H9 (cell line): ENCODE data around the gene ECSIT. TPM values are rescaled to one million over a fixed set of nuclear protein-coding genes. Genes with fewer than 3 reads are reported as not detected.

Experiments used
- DNase-seq: peaks from one replicate; pipeline ENCODE4 v3.0.0-alpha.2; 2017
- H2AFZ ChIP-seq: one replicate; pipeline ENCODE4 v1.6.1; 2013; ENCODE audit warnings: mild to moderate bottlenecking, low read length, control low read depth, moderate library complexity
- H2AK5ac ChIP-seq: 2 replicates; pipeline ENCODE4 v1.6.1; 2013; ENCODE audit warnings: low read length, control low read depth, mixed read lengths; ENCODE audit not compliant: insufficient read length
- H2BK120ac ChIP-seq: one replicate; pipeline ENCODE4 v1.6.1; 2013; ENCODE audit warnings: low read depth, mild to moderate bottlenecking, low read length, control low read depth, inconsistent platforms; ENCODE audit not compliant: poor library complexity, severe bottlenecking
- H2BK12ac ChIP-seq: 2 replicates; pipeline ENCODE4 v1.6.1; 2013; ENCODE audit warnings: low read length, control low read depth, mixed read lengths, low read depth; ENCODE audit not compliant: insufficient read length
- H2BK15ac ChIP-seq: 2 replicates; pipeline ENCODE4 v1.6.1; 2013; ENCODE audit warnings: low read depth, low read length, control low read depth
- H2BK20ac ChIP-seq: one replicate; pipeline ENCODE4 v1.6.1; 2013; ENCODE audit warnings: low read depth, mild to moderate bottlenecking, low read length, control low read depth, inconsistent platforms; ENCODE audit not compliant: poor library complexity, severe bottlenecking
- H2BK5ac ChIP-seq: 2 replicates; pipeline ENCODE4 v1.6.1; 2013; ENCODE audit warnings: low read length, control low read depth, mixed read lengths; ENCODE audit not compliant: insufficient read length
- H3K14ac ChIP-seq: 2 replicates; pipeline ENCODE4 v1.6.1; 2013; ENCODE audit warnings: low read length, control low read depth; ENCODE audit not compliant: insufficient read depth
- H3K18ac ChIP-seq: 2 replicates; pipeline ENCODE4 v1.6.1; 2013; ENCODE audit warnings: low read depth, mild to moderate bottlenecking, mixed read lengths, low read length, control low read depth; ENCODE audit not compliant: insufficient read length
- H3K23ac ChIP-seq: 2 replicates; pipeline ENCODE4 v1.6.1; 2013; ENCODE audit warnings: low read length, control low read depth, mixed read lengths, low read depth; ENCODE audit not compliant: insufficient read length
- H3K23me2 ChIP-seq: 2 replicates; pipeline ENCODE4 v1.6.1; 2013; ENCODE audit warnings: low read depth, mild to moderate bottlenecking, mixed read lengths, low read length, control low read depth; ENCODE audit not compliant: insufficient read length, poor library complexity, severe bottlenecking
- H3K27ac ChIP-seq: 2 replicates; pipeline ENCODE4 v1.5.1; 2013; ENCODE audit warnings: low read length, control low read depth, mixed read lengths, low read depth; ENCODE audit not compliant: insufficient read length
- H3K27me3 ChIP-seq: 2 replicates; pipeline ENCODE4 v1.6.1; 2013; ENCODE audit warnings: low read length, control low read depth, inconsistent platforms; ENCODE audit not compliant: insufficient read depth
- H3K4ac ChIP-seq: 2 replicates; pipeline ENCODE4 v1.6.1; 2013; ENCODE audit warnings: low read depth, mild to moderate bottlenecking, control low read depth, inconsistent platforms, low read length, moderate library complexity
- H3K4me1 ChIP-seq: 2 replicates; pipeline ENCODE4 v1.6.1; 2013; ENCODE audit warnings: low read length, control low read depth, inconsistent platforms; ENCODE audit not compliant: insufficient read depth
- H3K4me2 ChIP-seq: 2 replicates; pipeline ENCODE4 v1.6.1; 2013; ENCODE audit warnings: low read length, control low read depth, mixed read lengths; ENCODE audit not compliant: insufficient read length, insufficient read depth
- H3K56ac ChIP-seq: 2 replicates; pipeline ENCODE4 v1.6.1; 2013; ENCODE audit warnings: low read depth, mild to moderate bottlenecking, mixed read lengths, low read length, control low read depth; ENCODE audit not compliant: insufficient read length
- H3K79me1 ChIP-seq: 2 replicates; pipeline ENCODE4 v1.6.1; 2013; ENCODE audit warnings: low read depth, mild to moderate bottlenecking, moderate library complexity, low read length, control low read depth, inconsistent platforms; ENCODE audit not compliant: insufficient read depth, poor library complexity, severe bottlenecking
- H3K79me2 ChIP-seq: 2 replicates; pipeline ENCODE4 v1.6.1; 2013; ENCODE audit warnings: low read length, control low read depth, inconsistent platforms; ENCODE audit not compliant: insufficient read depth
- H3K9ac ChIP-seq: 2 replicates; pipeline ENCODE4 v1.6.1; 2013; ENCODE audit warnings: low read length, control low read depth, mixed read lengths; ENCODE audit not compliant: insufficient read length; ENCODE audit errors: extremely low read depth
- H3K9me3 ChIP-seq: one replicate; pipeline ENCODE4 v1.6.1; 2013; ENCODE audit warnings: low read depth, low read length, inconsistent platforms; ENCODE audit not compliant: control insufficient read depth
- H3T11ph ChIP-seq: one replicate; pipeline ENCODE4 v1.6.1; 2013; ENCODE audit warnings: mild to moderate bottlenecking, low read length, control low read depth, inconsistent platforms
- H4K20me1 ChIP-seq: one replicate; pipeline ENCODE4 v1.6.1; 2013; ENCODE audit not compliant: control insufficient read depth, insufficient read length, insufficient read depth
- H4K5ac ChIP-seq: 2 replicates; pipeline ENCODE4 v1.6.1; 2013; ENCODE audit warnings: low read depth, mild to moderate bottlenecking, mixed read lengths, low read length, control low read depth; ENCODE audit not compliant: insufficient read length
- H4K8ac ChIP-seq: replicated peaks from 2 replicates; pipeline ENCODE4 v1.6.1; 2013; ENCODE audit warnings: low read length, control low read depth, mixed read lengths, low read depth; ENCODE audit not compliant: insufficient read length
- H4K91ac ChIP-seq: 2 replicates; pipeline ENCODE4 v1.6.1; 2013; ENCODE audit warnings: low read depth, mild to moderate bottlenecking, moderate library complexity, mixed read lengths, low read length, control low read depth; ENCODE audit not compliant: insufficient read length
- H3K27ac Mint-ChIP-seq, 3 experiments: 2 replicates in 2 of 3; 3 replicates in 1 of 3; pipeline ENCODE4 v1.8.0; 2020 to 2021; ENCODE audit warnings: mixed read lengths in 3 of 3, mild to moderate bottlenecking in 1 of 3, moderate library complexity in 1 of 3
- H3K27me3 Mint-ChIP-seq: 2 replicates; pipeline ENCODE4 v1.8.0; 2021; ENCODE audit warnings: low read depth, mild to moderate bottlenecking, moderate library complexity, mixed read lengths
- H3K36me3 Mint-ChIP-seq, 3 experiments: 2 replicates in 2 of 3; 3 replicates in 1 of 3; pipeline ENCODE4 v1.8.0; 2020 to 2021; ENCODE audit warnings: low read depth in 3 of 3, mixed read lengths in 3 of 3; ENCODE audit not compliant: insufficient read depth in 1 of 3
- H3K4me1 Mint-ChIP-seq, 2 experiments: 2 replicates each; pipeline ENCODE4 v1.8.0; 2020; ENCODE audit warnings: mixed read lengths in 2 of 2
- H3K4me3 Mint-ChIP-seq, 2 experiments: 2 replicates in 1 of 2; 3 replicates in 1 of 2; pipeline ENCODE4 v1.8.0; 2020 to 2021; ENCODE audit warnings: mild to moderate bottlenecking in 2 of 2, mixed read lengths in 2 of 2, moderate library complexity in 1 of 2
- H3K9me3 Mint-ChIP-seq, 2 experiments: 2 replicates in 1 of 2; 3 replicates in 1 of 2; pipeline ENCODE4 v1.8.0; 2020; ENCODE audit warnings: mild to moderate bottlenecking in 2 of 2, mixed read lengths in 2 of 2, moderate library complexity in 1 of 2
- WGBS: extraction: QIAGEN DNeasy Blood & Tissue Kit; methylation state at CpG from one replicate; pipeline ENCODE4 v1.1.7; 2013; ENCODE audit warnings: missing lambda C conversion rate, low lambda C conversion rate, mixed read lengths; ENCODE audit not compliant: insufficient read length; ENCODE audit errors: extremely low coverage; 5-methylcytosine and 5-hydroxymethylcytosine counted together
- total RNA-seq: library from RNA; stranded (reverse); gene quantifications from 2 replicates; pipeline ENCODE4 v1.2.1, GENCODE V29; 2021
- TF ChIP-seq, protein P1 (sequence below): fragments of 200-600 bp; sonication (generic); conservative IDR thresholded peaks from 3 replicates; pipeline ENCODE4 v1.8.0; 2021; ENCODE audit warnings: antibody characterized with exemption, mild to moderate bottlenecking

The ECSIT gene
- total RNA-seq, 1 experiment from 2014 or later, result 42.4 TPM

DNA sequence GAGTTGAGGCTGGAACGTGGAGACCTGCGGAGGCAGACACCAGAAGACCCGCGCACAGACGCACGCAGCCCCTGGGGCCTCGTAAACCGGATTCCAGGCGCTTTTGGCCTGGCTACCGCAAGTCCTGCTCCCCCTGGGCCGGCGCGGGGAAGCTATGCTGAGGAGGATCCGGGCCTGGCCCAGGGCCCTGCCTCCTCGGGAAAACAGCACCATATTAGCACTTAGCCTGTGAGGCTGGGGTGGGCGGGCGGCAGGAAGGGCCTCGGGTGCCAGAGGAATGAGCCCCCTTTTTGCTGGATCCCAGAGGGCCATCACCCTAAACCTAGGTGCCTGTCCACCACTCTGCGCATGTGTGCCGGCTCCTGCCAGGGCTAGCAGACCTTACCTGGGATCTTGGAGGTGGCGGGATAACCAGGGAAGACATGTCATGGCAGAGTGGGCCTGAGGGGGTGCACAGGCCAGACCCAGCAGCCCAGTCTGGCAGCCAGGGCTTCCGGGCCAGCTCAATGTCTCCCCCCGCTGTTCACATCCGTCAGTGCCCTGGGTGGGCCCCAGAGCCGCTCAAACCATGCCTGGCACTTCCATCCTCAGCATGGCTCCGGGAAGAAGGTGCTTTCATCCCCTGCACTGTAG is 22.8 kb upstream of the ECSIT start:
- no peak overlapping the region for H3K18ac ChIP-seq
- no peak overlapping the region for H2BK15ac ChIP-seq
- no peak overlapping the region for H2AFZ ChIP-seq
- Mint-ChIP-seq H3K27me3 (no peaks in the 10 kb centered on the region), H3K9me3 (no peaks in the 10 kb centered on the region), H3K36me3 (peaks cover 15 to 37% (median 25%) of the 10 kb centered on the region in 3 experiments; a peak in 6 of 7 replicates), H3K27ac (peak overlapping the region in 1 of 3 experiments; percentile 94; a peak in 3 of 7 replicates), H3K4me1 (no peaks in the 10 kb centered on the region), H3K4me3 (no peak overlapping the region)
- H3K14ac ChIP-seq, result no peak overlapping the region
- peak; percentile 73 for DNase-seq
- no peak overlapping the region for H2BK12ac ChIP-seq
- H3K79me1 ChIP-seq, result no peaks in the 10 kb centered on the region
- no peaks in the 10 kb centered on the region for H3K4me1 ChIP-seq
- H3K4me2 ChIP-seq, result no peak overlapping the region
- no CpG with 5 or more reads among the region's 26 CpGs for WGBS
- no peak overlapping the region for H4K8ac ChIP-seq
- no peaks in the 10 kb centered on the region for H3K9me3 ChIP-seq
- H3K27me3 ChIP-seq, result no peaks in the 10 kb centered on the region
- TF ChIP-seq, protein P1, sequence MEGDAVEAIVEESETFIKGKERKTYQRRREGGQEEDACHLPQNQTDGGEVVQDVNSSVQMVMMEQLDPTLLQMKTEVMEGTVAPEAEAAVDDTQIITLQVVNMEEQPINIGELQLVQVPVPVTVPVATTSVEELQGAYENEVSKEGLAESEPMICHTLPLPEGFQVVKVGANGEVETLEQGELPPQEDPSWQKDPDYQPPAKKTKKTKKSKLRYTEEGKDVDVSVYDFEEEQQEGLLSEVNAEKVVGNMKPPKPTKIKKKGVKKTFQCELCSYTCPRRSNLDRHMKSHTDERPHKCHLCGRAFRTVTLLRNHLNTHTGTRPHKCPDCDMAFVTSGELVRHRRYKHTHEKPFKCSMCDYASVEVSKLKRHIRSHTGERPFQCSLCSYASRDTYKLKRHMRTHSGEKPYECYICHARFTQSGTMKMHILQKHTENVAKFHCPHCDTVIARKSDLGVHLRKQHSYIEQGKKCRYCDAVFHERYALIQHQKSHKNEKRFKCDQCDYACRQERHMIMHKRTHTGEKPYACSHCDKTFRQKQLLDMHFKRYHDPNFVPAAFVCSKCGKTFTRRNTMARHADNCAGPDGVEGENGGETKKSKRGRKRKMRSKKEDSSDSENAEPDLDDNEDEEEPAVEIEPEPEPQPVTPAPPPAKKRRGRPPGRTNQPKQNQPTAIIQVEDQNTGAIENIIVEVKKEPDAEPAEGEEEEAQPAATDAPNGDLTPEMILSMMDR, result peak; percentile 75
- H4K20me1 ChIP-seq, result no peaks in the 10 kb centered on the region
- no peak overlapping the region for H3K56ac ChIP-seq
- no peaks in the 10 kb centered on the region for H3K23me2 ChIP-seq
- no peak overlapping the region for H4K91ac ChIP-seq
- H3K23ac ChIP-seq, result no peak overlapping the region
- no peak overlapping the region for H2BK20ac ChIP-seq
- H3T11ph ChIP-seq, result no peak overlapping the region
- no peak overlapping the region for H3K27ac ChIP-seq
- 0 out of 2 replicates have a peak, but pooled peaks cover 1% of the 10 kb centered on the region for H3K79me2 ChIP-seq
- H2BK120ac ChIP-seq, result no peak overlapping the region
- H3K9ac ChIP-seq, result no peak overlapping the region
- H2AK5ac ChIP-seq, result no peak overlapping the region
- H2BK5ac ChIP-seq, result no peak overlapping the region
- H3K4ac ChIP-seq, result no peak overlapping the region
- H4K5ac ChIP-seq, result no peak overlapping the region
